PC-9 (cell line): Measurements from ENCODE around the gene DNAJB8. TPM values are rescaled to one million over a fixed set of nuclear protein-coding genes. Genes with fewer than 3 reads are reported as not detected.
A peak's percentile ranks its signal among the peaks of the same experiment; 100 is the strongest.

Experiments
- BruUV-seq: library from RNA; stranded (reverse); fragments of 400-500 nt; replicated peaks from 2 replicates; lab custom pipeline; 2021; lab: Mats Ljungman, UMichigan
- CTCF ChIA-PET: fragments of 300-600 bp; sonication (Branson Sonifier 250); formaldehyde crosslinking; loops from one replicate; lab custom pipeline; 2022; ENCODE audit warnings: antibody characterized with exemption; lab: Charles Lee
- POLR2A ChIA-PET: fragments of 300-600 bp; sonication (Branson Sonifier 250); formaldehyde crosslinking; loops from one replicate; lab custom pipeline; 2022; ENCODE audit warnings: antibody characterized with exemption; ENCODE audit not compliant: unreplicated experiment; lab: Charles Lee
- DNase-seq, 2 experiments: peaks; one replicate each; pipeline versions ENCODE4 v3.0.0 to v3.0.0-alpha.2; 2015 to 2022; ENCODE audit warnings: mixed read lengths in 1 of 2
- H2AFZ ChIP-seq: fragments of 200-600 bp; sonication (generic); 2 replicates; pipeline ENCODE4 v1.8.1; 2017; ENCODE audit warnings: antibody characterized with exemption
- H3F3A ChIP-seq: fragments of 200-600 bp; sonication (generic); 2 replicates; pipeline ENCODE4 v1.8.1; 2017; ENCODE audit warnings: antibody characterized with exemption, mild to moderate bottlenecking, low read depth; ENCODE audit not compliant: insufficient read depth
- H3K27ac ChIP-seq: fragments of 200-600 bp; sonication (generic); 2 replicates; pipeline ENCODE4 v1.6.1; 2016; ENCODE audit warnings: mixed run types
- H3K27me3 ChIP-seq: fragments of 200-600 bp; sonication (generic); 2 replicates; pipeline ENCODE4 v1.6.1; 2016; ENCODE audit warnings: low read depth, mixed run types; ENCODE audit not compliant: insufficient read depth
- H3K36me3 ChIP-seq: fragments of 200-600 bp; sonication (generic); 2 replicates; pipeline ENCODE4 v1.6.1; 2016; ENCODE audit warnings: low read depth, mixed run types
- H3K4me1 ChIP-seq: fragments of 200-600 bp; sonication (generic); replicated peaks from 2 replicates; pipeline ENCODE4 v1.6.1; 2016; ENCODE audit warnings: mixed run types; ENCODE audit not compliant: insufficient read depth
- H3K4me2 ChIP-seq: fragments of 200-600 bp; sonication (generic); 2 replicates; pipeline ENCODE4 v1.6.1; 2017; ENCODE audit warnings: mixed run types
- H3K4me3 ChIP-seq: fragments of 200-600 bp; sonication (generic); 2 replicates; pipeline ENCODE4 v1.6.1; 2016; ENCODE audit warnings: mixed run types
- H3K79me2 ChIP-seq: fragments of 200-600 bp; sonication (generic); 2 replicates; pipeline ENCODE4 v1.6.1; 2017; ENCODE audit warnings: low read depth, mixed run types
- H3K9me2 ChIP-seq: fragments of 200-600 bp; sonication (generic); 2 replicates; pipeline ENCODE4 v1.8.1; 2017; ENCODE audit warnings: mild to moderate bottlenecking; ENCODE audit not compliant: insufficient read depth
- H3K9me3 ChIP-seq: fragments of 200-600 bp; sonication (generic); 2 replicates; pipeline ENCODE4 v1.8.1; 2016; ENCODE audit warnings: low read depth; ENCODE audit not compliant: insufficient read depth
- H4K20me1 ChIP-seq: fragments of 200-600 bp; sonication (generic); 2 replicates; pipeline ENCODE4 v1.8.1; 2017; ENCODE audit not compliant: insufficient read depth
- EZH2 ChIP-seq: fragments of 200-600 bp; sonication (generic); IDR thresholded peaks from 2 replicates; pipeline ENCODE4 v1.8.0; 2017; ENCODE audit warnings: antibody characterized with exemption, low read depth
- intact Hi-C: fragments of 100-400 bp; cut with micrococcal nuclease; formaldehyde crosslinking; loops from one replicate; pipeline ENCODE4 v1.10.0; 2022; ENCODE audit not compliant: unreplicated experiment
- total RNA-seq: library from RNA; stranded (reverse); gene quantifications from 2 replicates; pipeline ENCODE4 v1.2.3, GENCODE V29; 2021
- TF ChIP-seq, protein P1 (sequence below): fragments of 200-600 bp; sonication (generic); conservative IDR thresholded peaks from 2 replicates; pipeline ENCODE4 v1.6.1; 2017; ENCODE audit warnings: mixed run types, antibody characterized with exemption, mild to moderate bottlenecking, moderate library complexity

Gene DNAJB8
- total RNA-seq, 1 experiment from 2014 or later: not detected

- Histone ChIP-seq H4K20me1 (no peaks in the 10 kb centered on the region), H3F3A (peaks cover 7% of the 10 kb centered on the region; the same call in 1 of the 2 replicates), H3K4me3 (no peak overlapping the region), H3K27me3 (no peaks in the 10 kb centered on the region), H2AFZ (no peak overlapping the region), H3K9me2 (no peaks in the 10 kb centered on the region), H3K27ac (peak overlapping the region; percentile 48), H3K36me3 (no peaks in the 10 kb centered on the region), H3K4me1 (peaks cover 19% of the 10 kb centered on the region), H3K9me3 (0 out of 2 replicates have a peak, but pooled peaks cover 3% of the 10 kb centered on the region), H3K79me2 (no peaks in the 10 kb centered on the region), H3K4me2 (peak overlapping the region; percentile 52)
- TF ChIP-seq EZH2: no peak
- TF ChIP-seq, protein P1, sequence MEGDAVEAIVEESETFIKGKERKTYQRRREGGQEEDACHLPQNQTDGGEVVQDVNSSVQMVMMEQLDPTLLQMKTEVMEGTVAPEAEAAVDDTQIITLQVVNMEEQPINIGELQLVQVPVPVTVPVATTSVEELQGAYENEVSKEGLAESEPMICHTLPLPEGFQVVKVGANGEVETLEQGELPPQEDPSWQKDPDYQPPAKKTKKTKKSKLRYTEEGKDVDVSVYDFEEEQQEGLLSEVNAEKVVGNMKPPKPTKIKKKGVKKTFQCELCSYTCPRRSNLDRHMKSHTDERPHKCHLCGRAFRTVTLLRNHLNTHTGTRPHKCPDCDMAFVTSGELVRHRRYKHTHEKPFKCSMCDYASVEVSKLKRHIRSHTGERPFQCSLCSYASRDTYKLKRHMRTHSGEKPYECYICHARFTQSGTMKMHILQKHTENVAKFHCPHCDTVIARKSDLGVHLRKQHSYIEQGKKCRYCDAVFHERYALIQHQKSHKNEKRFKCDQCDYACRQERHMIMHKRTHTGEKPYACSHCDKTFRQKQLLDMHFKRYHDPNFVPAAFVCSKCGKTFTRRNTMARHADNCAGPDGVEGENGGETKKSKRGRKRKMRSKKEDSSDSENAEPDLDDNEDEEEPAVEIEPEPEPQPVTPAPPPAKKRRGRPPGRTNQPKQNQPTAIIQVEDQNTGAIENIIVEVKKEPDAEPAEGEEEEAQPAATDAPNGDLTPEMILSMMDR: no peak
- intact Hi-C loops: no loop called here
- ChIA-PET POLR2A (interaction anchor here (0.6 kb wide), 1 partner anchor 17 kb away, joined by 6 read pairs; no protein-coding TSS in a partner anchor), CTCF (interaction anchor here (0.6 kb wide), 1 partner anchor 438 kb away, joined by 3 read pairs; no protein-coding TSS in a partner anchor)
- DNase-seq: no peak
- BruUV-seq: no TSS peak
These were observed 37.8 kb upstream of the DNAJB8 start for GRCh38 chr3:128504533-128504915.

GRCh38 chr3:128503751-128504532 lies 37.3 kb upstream of the DNAJB8 start:
- no peak overlapping the region for H2AFZ ChIP-seq
- H3F3A ChIP-seq: peaks cover 7% of the 10 kb centered on the region; the same call in 1 of the 2 replicates
- DNase-seq: no peak
- POLR2A ChIA-PET: no interaction called here
- no peaks in the 10 kb centered on the region for H3K27me3 ChIP-seq
- H3K9me2 ChIP-seq: no peaks in the 10 kb centered on the region
- no TSS peak for BruUV-seq
- H3K27ac ChIP-seq: peak overlapping the region; percentile 48; the same call in 1 of the 2 replicates
- TF ChIP-seq EZH2: no peak
- TF ChIP-seq, protein P1: no peak
- no peak overlapping the region for H3K4me3 ChIP-seq
- H3K4me1 ChIP-seq: peaks cover 19% of the 10 kb centered on the region
- 0 out of 2 replicates have a peak, but pooled peaks cover 3% of the 10 kb centered on the region for H3K9me3 ChIP-seq
- intact Hi-C loops: no loop called here
- H3K36me3 ChIP-seq: 0 out of 2 replicates have a peak, but pooled peaks cover 3% of the 10 kb centered on the region
- no peaks in the 10 kb centered on the region for H4K20me1 ChIP-seq
- no peak overlapping the region for H3K4me2 ChIP-seq
- H3K79me2 ChIP-seq: no peaks in the 10 kb centered on the region
- CTCF ChIA-PET: interaction anchor here (0.6 kb wide), 1 partner anchor 439 kb away, joined by 3 read pairs; no protein-coding TSS in a partner anchor

- Histone ChIP-seq H3F3A (peaks cover 7% of the 10 kb centered on the region; the same call in 1 of the 2 replicates), H3K4me3 (no peak overlapping the region), H3K4me1 (peaks cover 19% of the 10 kb centered on the region), H2AFZ (no peak overlapping the region), H3K9me2 (no peaks in the 10 kb centered on the region), H3K27me3 (no peaks in the 10 kb centered on the region), H3K36me3 (0 out of 2 replicates have a peak, but pooled peaks cover 3% of the 10 kb centered on the region), H3K27ac (no peak overlapping the region), H3K4me2 (no peak overlapping the region), H3K79me2 (no peaks in the 10 kb centered on the region), H4K20me1 (no peaks in the 10 kb centered on the region), H3K9me3 (0 out of 2 replicates have a peak, but pooled peaks cover 3% of the 10 kb centered on the region)
- BruUV-seq: no TSS peak
- ChIA-PET POLR2A (interaction anchor here (0.7 kb wide), 2 partner anchors 51 to 340 kb away, joined by 5 to 8 read pairs; no protein-coding TSS in a partner anchor), CTCF (no interaction called here)
- no peak for DNase-seq
- intact Hi-C loops: no loop called here
- TF ChIP-seq, protein P1: 0 out of 2 replicates have a peak, but pooled peaks have one; percentile 29
- no peak for TF ChIP-seq EZH2
These were observed 36.5 kb upstream of the DNAJB8 start for GRCh38 chr3:128503164-128503651.
